Ovary (tissue), 9 donors: ENCODE results near the gene RIC3. TPM values are rescaled to one million over a fixed set of nuclear protein-coding genes. Genes with fewer than 3 reads are reported as not detected.

ENCODE experiments used
- DNase-seq, 5 donors: peaks; one replicate each; pipeline ENCODE4 v3.0.0-alpha.2; 2019 to 2020
- H3K27ac ChIP-seq, 2 donors: fragments of 200-600 bp; one replicate each; pipeline versions ENCODE4 v1.5.1 to v1.8.0; 2019 to 2022
- H3K27me3 ChIP-seq: fragments of 200-600 bp; one replicate; pipeline ENCODE4 v1.8.0; 2022
- H3K36me3 ChIP-seq: fragments of 200-600 bp; sonication (generic); one replicate; pipeline ENCODE4 v1.5.1; 2019
- H3K4me1 ChIP-seq: one replicate; pipeline ENCODE4 v1.8.1; 2013; ENCODE audit warnings: mild to moderate bottlenecking, moderate library complexity; ENCODE audit not compliant: insufficient read depth
- H3K4me3 ChIP-seq: fragments of 200-600 bp; sonication (generic); one replicate; pipeline ENCODE4 v1.5.1; 2017
- H3K9me3 ChIP-seq, 2 donors: fragments of 200-600 bp in 1 of 2; sonication (generic) in 1 of 2; one replicate each; pipeline versions ENCODE4 v1.5.1 to v1.8.1; 2013 to 2019; ENCODE audit warnings: mild to moderate bottlenecking in 1 of 2, moderate library complexity in 1 of 2
- EP300 ChIP-seq: sonication (generic); formaldehyde crosslinking; IDR thresholded peaks from one replicate; pipeline ENCODE4 v1.6.1; 2017; ENCODE audit warnings: antibody characterized with exemption
- POLR2A ChIP-seq: fragments of 450-650 bp; IDR thresholded peaks from one replicate; pipeline ENCODE4 v1.6.1; 2017; ENCODE audit warnings: antibody characterized with exemption, mild to moderate bottlenecking, moderate library complexity
- WGBS, 3 donors: extraction: QIAGEN DNeasy Blood & Tissue Kit in 1 of 3; methylation state at CpG; one replicate each; pipeline versions ENCODE4 v1.1.5 to v1.1.7; 2013 to 2017; 5-methylcytosine and 5-hydroxymethylcytosine counted together
- intact Hi-C, 4 donors: fragments of 100-400 bp; cut with DNase I; formaldehyde crosslinking; loops; one replicate each; pipeline versions ENCODE4 v1.11.0 to v1.15.1; 2022 to 2023
- polyA plus RNA-seq, 2 donors: library from polyadenylated mRNA; stranded (reverse); fragments of 200-250 nt in 1 of 2; fragments of 350-450 nt in 1 of 2; fragmentation: Illumina TruSeq in 1 of 2; extraction: RNeasy Lipid Tissue Mini Kit (QIAGEN cat#74804) in 1 of 2; gene quantifications; one replicate each; pipeline ENCODE4 v1.2.3, GENCODE V29; 2013 to 2014
- total RNA-seq, 7 donors: library from RNA; depleted of rRNA in 2 of 7; stranded (reverse); fragments of >200 nt in 2 of 7; fragmentation: NEBNext Ultra II Directional in 3 of 7; extraction: Animal tissue kit (Norgen Biotek cat#: 25700) in 3 of 7; gene quantifications; one replicate each; pipeline versions ENCODE4 v1.1.0 to v1.2.4, GENCODE V29; 2016 to 2023
- TF ChIP-seq, protein P1 (sequence below), 3 donors: fragments of 450-650 bp in 2 of 3; fragments of 200-600 bp in 1 of 3; IDR thresholded peaks; one replicate each; pipeline versions ENCODE4 v1.5.1 to v1.8.0; 2016 to 2022; ENCODE audit warnings: antibody characterized with exemption in 3 of 3, mild to moderate bottlenecking in 1 of 3
- donor health status: DM: no; HTN: no; CAD: no; lungs with moderate emphysema.
- donor health status: DM: no; HTN: no; CAD: no.
- donor health status: Bipolar disorder and iron deficiency.
- donor health status: DM: yes; HTN: yes; CAD: no.
- donor health status: DM: no; HTN: no; CAD: no.
- donor health status: DM: yes; HTN: yes; CAD: no.

Gene RIC3
- total and polyA plus RNA-seq, 9 donors, result 10.6 to 31.4 (median 26.3) TPM

DNA sequence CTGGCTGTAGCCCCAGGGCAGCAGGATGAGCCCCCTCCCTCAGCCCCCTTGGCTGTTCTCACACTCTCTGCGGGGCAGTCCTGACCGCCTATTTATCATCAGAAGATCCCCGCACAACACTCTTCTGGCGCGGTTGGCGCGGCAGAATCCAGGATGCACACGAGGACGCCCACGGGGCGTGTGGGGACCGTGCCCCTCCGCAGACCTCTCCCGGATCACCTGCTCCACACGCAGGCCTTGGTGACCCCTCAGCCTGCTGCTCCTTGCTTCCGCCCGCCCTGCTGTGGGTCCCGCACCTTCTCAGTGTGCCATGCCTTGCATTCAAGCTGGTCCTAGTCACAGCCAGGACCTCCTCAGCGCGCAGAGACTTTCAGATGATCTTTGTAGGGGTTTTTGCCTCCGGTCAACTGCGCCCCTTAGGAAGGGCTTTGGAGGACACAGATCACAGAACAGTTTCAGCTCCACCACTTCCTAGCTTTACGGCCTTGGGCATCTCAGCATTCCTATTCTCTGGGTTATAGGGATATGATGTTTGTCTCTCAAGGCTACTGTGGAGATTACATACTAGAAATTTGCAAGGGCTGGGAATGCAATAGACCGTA, 88.7 kb downstream of the RIC3 start:
- Histone ChIP-seq H3K27ac (peak overlapping the region in 1 of 2 donors; percentile 27), H3K36me3 (no peaks in the 10 kb centered on the region), H3K4me3 (peak overlapping the region; percentile 57), H3K27me3 (no peaks in the 10 kb centered on the region), H3K9me3 (no peaks in the 10 kb centered on the region), H3K4me1 (peaks cover 5% of the 10 kb centered on the region)
- TF ChIP-seq, protein P1, sequence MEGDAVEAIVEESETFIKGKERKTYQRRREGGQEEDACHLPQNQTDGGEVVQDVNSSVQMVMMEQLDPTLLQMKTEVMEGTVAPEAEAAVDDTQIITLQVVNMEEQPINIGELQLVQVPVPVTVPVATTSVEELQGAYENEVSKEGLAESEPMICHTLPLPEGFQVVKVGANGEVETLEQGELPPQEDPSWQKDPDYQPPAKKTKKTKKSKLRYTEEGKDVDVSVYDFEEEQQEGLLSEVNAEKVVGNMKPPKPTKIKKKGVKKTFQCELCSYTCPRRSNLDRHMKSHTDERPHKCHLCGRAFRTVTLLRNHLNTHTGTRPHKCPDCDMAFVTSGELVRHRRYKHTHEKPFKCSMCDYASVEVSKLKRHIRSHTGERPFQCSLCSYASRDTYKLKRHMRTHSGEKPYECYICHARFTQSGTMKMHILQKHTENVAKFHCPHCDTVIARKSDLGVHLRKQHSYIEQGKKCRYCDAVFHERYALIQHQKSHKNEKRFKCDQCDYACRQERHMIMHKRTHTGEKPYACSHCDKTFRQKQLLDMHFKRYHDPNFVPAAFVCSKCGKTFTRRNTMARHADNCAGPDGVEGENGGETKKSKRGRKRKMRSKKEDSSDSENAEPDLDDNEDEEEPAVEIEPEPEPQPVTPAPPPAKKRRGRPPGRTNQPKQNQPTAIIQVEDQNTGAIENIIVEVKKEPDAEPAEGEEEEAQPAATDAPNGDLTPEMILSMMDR (IDR thresholded peaks at IDR 0.05), result no peak
- no peak for DNase-seq
- WGBS, 3 donors, result 70 to 78% (median 77%) methylated on average over 24 of the region's 24 CpGs
- intact Hi-C loops, result loop anchor here in 2 of 4 donors (5.0 kb wide), 1 partner anchor 48 kb away; no protein-coding TSS in a partner anchor

DNA sequence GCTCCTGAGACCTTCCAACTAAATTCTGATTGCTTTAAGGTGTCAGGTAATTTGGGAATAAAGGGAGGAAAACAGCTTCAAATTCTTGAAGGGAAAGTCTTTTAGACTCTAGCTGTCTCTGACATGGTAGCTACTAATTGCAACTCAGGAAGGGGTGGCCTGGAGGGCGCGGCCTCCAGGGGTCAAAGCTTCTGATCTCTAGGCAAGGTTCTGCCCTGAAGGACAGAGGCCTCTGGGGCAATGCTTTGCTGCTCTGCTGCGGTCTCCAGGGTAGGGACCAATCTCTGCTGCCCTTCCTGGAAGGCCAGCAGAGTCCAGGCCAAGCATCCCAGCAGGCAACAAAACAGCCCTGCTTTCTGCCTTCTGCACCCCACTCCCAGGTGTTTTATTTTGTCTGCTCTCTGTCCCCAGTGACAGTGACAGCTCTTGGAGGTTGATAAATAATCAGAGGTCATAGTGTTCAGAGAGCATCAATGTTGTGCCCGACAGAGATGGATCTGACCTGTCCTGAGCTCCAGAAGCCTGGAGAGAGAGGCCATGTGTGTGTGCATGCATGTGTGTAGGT, 89.6 kb downstream of the RIC3 start:
- no peak for DNase-seq
- Histone ChIP-seq H3K4me3 (no peak overlapping the region), H3K9me3 (no peaks in the 10 kb centered on the region), H3K27me3 (no peaks in the 10 kb centered on the region), H3K36me3 (no peaks in the 10 kb centered on the region), H3K27ac (no peak overlapping the region), H3K4me1 (peaks cover 5% of the 10 kb centered on the region)
- no peak for TF ChIP-seq POLR2A
- TF ChIP-seq EP300, result no peak
- TF ChIP-seq, protein P1 (IDR thresholded peaks at IDR 0.05), result no peak
- 92 to 95% (median 92%) methylated on average over 4 of the region's 4 CpGs for WGBS, 3 donors
- intact Hi-C loops, result no loop called here

DNA sequence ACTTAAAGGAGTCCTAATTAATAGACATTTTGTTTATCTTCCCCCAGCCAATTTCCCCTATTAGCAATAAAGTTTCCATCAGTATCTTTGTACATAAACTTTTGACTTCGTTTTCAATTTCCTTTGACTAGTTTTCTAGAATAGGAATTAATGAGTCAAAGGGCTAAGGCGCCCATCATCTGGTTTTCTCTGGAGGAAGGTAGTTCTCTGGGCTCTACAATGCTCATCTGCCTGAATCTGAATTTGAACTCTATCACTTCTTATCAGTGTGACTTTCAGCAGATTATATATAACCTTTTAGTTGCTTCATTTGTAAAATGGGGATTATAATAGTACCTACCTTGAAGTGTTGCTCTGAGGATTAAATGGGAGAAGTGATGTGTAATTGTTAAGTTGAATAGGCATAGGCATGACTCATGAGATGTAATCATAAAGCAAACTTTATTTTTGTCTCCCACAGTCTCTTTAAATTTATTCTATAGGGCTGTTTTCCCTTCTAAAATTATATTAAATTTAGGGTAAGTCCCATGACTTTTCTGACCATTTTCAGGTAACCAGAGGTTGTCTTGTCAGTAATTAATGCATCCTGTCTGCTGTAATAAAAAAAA, 93.6 kb downstream of the RIC3 start:
- Histone ChIP-seq H3K9me3 (no peaks in the 10 kb centered on the region), H3K4me3 (no peak overlapping the region), H3K4me1 (no peaks in the 10 kb centered on the region), H3K36me3 (no peaks in the 10 kb centered on the region), H3K27me3 (no peaks in the 10 kb centered on the region), H3K27ac (no peak overlapping the region)
- DNase-seq, result no peak
- TF ChIP-seq EP300 (no peak), POLR2A (no peak)
- TF ChIP-seq, protein P1 (IDR thresholded peaks at IDR 0.05), result no peak
- 67 to 73% (median 70%) methylated on average over 2 of the region's 2 CpGs for WGBS, 3 donors
- intact Hi-C loops, result no loop called here

DNA sequence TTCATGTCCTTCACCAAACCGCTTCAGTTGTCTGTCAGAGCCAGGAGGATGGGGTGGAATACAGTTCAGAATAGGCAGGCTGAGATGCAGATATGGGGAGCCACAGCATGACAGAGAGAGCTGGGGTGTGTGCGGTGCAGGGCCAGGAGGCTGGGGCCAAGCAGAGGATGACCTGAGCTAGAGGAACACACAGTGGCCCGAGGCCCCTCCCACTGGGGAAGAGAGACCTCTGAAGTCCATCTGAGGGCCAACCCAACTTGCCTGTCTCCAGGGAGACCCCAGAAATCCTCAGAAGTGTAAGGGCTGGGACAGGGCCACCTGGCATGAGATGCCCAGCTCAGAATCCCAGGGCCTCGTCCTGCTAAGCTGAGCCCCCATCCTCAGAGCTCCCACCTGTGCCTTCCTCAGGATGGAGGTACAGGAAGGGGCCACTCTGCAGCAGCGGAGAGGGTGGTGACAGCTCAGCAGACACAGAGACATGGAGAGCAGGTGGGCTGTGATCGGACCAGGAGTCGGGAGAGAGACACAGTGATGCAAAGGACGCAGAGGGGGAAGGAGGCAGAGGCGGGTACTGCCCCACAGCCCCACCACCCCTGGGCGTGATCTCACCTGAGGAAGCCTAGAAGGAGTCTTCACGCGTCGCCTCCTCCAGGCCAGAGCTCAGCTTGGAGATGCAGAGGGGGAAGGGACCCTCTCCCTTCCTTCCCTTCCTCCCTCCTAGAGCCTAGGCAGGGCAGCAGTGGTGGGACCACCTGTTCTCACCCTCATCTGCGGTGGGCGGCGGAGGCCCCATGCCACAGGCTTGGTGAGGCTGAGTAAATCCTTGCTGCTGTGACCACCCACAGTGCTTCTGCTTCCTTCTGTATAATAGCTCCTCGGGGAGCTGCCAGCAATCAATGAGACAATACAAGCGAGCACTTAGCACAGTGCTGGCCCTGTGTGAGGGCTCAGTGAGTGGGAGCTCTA, 96.9 kb downstream of the RIC3 start:
- intact Hi-C loops, result loop anchor here in 1 of 4 donors (5.0 kb wide), 1 partner anchor 40 kb away; no protein-coding TSS in a partner anchor
- H3K27ac ChIP-seq, result no peak overlapping the region
- no peak overlapping the region for H3K4me3 ChIP-seq
- 80 to 85% (median 82%) methylated on average over 18 of the region's 18 CpGs for WGBS, 3 donors
- TF ChIP-seq POLR2A (no peak), EP300 (no peak)
- TF ChIP-seq, protein P1 (IDR thresholded peaks at IDR 0.05), result no peak
- peak in 2 of 5 donors; percentile 13 to 28 for DNase-seq
- H3K27me3 ChIP-seq, result no peaks in the 10 kb centered on the region
- peaks cover 10% of the 10 kb centered on the region for H3K4me1 ChIP-seq
- H3K9me3 ChIP-seq, result no peaks in the 10 kb centered on the region
- H3K36me3 ChIP-seq, result no peaks in the 10 kb centered on the region
